ENCODE results near the gene TNNI2.

DNA sequence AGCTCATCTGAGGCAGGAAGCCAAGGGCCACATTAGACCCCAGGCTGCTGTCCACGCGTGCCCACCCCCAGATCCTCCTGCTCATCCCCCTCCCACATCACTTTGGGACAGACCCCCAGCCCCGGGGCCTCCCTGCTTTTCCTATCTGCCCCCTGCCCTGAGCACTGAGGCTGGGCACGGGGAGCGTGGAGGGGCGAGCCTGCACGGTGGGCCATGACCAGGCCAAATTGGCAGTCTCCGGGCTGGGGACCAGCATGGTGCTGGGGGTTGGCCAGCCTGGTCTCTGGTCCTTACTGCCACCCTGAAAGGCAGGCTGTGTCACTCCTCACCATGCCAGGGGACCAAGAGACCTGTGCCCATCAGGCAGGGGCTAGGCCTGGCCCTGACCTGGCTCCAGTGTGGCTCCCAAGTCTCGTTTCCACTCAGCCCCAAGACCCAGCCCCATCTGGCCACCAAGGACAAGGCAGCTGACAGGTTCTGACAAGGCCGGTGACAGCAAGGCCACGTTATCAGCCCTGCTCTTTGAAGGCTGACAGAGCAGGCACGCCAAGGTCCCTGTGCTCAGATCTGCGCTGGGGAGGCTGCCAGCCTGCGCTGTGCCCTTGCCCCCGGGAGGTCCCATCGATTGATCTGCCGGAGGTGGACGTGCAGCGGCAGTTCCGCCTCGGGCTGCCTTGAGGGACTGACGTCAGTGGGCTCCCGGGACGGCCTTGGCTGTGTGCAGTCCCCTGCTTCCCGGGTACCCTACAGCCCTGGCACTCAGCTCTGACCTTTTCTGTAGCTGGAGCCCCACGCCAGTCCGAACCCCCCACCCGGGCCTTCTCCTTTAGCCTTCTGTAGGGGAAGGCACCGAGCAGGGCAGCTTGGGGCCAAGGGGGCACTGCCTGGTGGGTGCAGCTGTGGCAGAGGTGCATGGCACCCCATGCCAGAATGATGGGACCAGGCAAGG is 3.6 kb downstream of the TNNI2 start:
- TF ChIP-seq, protein P1, sequence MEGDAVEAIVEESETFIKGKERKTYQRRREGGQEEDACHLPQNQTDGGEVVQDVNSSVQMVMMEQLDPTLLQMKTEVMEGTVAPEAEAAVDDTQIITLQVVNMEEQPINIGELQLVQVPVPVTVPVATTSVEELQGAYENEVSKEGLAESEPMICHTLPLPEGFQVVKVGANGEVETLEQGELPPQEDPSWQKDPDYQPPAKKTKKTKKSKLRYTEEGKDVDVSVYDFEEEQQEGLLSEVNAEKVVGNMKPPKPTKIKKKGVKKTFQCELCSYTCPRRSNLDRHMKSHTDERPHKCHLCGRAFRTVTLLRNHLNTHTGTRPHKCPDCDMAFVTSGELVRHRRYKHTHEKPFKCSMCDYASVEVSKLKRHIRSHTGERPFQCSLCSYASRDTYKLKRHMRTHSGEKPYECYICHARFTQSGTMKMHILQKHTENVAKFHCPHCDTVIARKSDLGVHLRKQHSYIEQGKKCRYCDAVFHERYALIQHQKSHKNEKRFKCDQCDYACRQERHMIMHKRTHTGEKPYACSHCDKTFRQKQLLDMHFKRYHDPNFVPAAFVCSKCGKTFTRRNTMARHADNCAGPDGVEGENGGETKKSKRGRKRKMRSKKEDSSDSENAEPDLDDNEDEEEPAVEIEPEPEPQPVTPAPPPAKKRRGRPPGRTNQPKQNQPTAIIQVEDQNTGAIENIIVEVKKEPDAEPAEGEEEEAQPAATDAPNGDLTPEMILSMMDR (conservative IDR thresholded peaks at IDR 0.05 in 1 of 2, IDR thresholded peaks at IDR 0.05 in 1 of 2; ENCODE audit: low read depth in 1 of 2, low read length in 2 of 2), result no peak
- TF ChIP-seq EZH2 (IDR thresholded peaks at IDR 0.05; ENCODE audit: low read length, missing control alignments), result no peak
